ENCODE data around the gene PPT2.
"Not testable (repeated sequence)": the region's sequence is repeated elsewhere in the genome, so short reads cannot be mapped to it uniquely, and the experiment has no call there.

PPT2 gene

DNA sequence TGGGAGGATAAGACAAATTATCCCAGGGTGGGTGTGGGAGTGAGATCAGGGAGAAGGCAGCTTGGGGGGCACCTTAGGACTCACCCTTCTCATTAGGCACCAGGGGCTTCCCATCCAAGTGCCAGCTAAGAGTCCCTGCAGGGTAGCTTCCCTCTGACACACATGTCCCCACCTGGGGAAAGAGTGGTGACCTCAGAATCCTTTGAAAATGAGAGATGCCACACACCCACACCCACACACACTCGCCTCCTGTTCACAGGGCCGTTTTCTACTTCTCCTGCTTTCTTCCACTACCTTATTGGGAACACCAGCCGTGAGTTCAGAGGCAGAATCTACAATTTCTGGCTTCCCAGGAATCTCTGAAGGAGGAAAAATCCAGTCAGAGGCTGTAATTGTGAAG, 29.1 kb downstream of the PPT2 start:
- H3K9ac ChIP-seq (ENCODE audit: low read length): no peak overlapping the region

DNA sequence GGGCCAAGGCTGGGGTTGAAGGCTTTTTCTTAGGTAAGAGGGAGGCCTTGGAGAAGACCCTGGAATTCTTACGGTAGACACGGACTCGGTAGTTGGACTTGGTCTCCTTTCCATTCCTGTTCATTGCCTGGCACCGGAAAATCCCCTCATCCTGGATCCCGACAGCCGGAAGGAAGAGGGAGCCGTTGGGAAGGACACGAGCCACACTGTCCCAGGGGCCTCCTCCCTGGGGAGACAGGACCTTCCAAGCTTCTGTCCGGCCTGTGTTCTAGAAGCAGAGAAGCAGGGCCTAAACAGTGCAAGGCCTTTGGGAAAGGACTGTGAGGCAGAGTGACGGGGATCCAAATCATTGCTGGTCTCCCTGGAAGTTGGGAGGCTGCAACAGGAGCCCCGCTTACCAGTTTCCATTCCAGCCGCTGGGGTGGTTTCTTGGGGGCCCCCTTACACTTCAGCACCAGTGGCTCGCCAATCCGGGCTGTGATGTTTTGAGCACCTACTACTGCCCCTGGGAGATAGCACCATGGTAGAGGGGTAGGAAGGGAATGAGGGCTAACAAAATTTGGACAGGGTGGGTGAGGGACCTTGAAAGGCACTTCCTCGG, 29.6 kb downstream of the PPT2 start:
- no peak overlapping the region for H3K9ac ChIP-seq (ENCODE audit: low read length)
- no peak overlapping the region for H3K4me3 ChIP-seq (ENCODE audit: low read length)
- peaks cover 43% of the 10 kb centered on the region for H3K4me1 ChIP-seq (ENCODE audit: control insufficient read depth, insufficient read depth, low read length)
- no peaks in the 10 kb centered on the region for H3K36me3 ChIP-seq (ENCODE audit: control insufficient read depth, insufficient read depth, low read length)
- H3K9me3 ChIP-seq (ENCODE audit: control insufficient read depth, low read length): no peaks in the 10 kb centered on the region
- H3K27me3 ChIP-seq (ENCODE audit: control insufficient read depth, insufficient read depth, low read length): no peaks in the 10 kb centered on the region

More for the DNA sequence above, 29.1 kb downstream of the PPT2 start:
- Histone ChIP-seq H3K9me3 (ENCODE audit: control insufficient read depth, low read length) (no peaks in the 10 kb centered on the region), H3K4me3 (ENCODE audit: low read length) (no peak overlapping the region), H3K4me1 (ENCODE audit: control insufficient read depth, insufficient read depth, low read length) (peaks cover 40% of the 10 kb centered on the region), H3K36me3 (ENCODE audit: control insufficient read depth, insufficient read depth, low read length) (no peaks in the 10 kb centered on the region), H3K27me3 (ENCODE audit: control insufficient read depth, insufficient read depth, low read length) (no peaks in the 10 kb centered on the region)

GRCh38 chr6:32184084-32184640, 30.2 kb downstream of the PPT2 start, which contains the start of gene AGER:
Gene AGER (minus strand): TSS chr6:32184253. CDS start chr6:32184222, 31 bp downstream.
- no peaks in the 10 kb centered on the region for H3K27me3 ChIP-seq (ENCODE audit: control insufficient read depth, insufficient read depth, low read length)
- no peak within 1 kb of the TSS for H3K4me3 ChIP-seq (ENCODE audit: low read length)
- no peaks in the 10 kb centered on the region for H3K36me3 ChIP-seq (ENCODE audit: control insufficient read depth, insufficient read depth, low read length)
- H3K4me1 ChIP-seq (ENCODE audit: control insufficient read depth, insufficient read depth, low read length): peaks cover 44% of the 10 kb centered on the region
- H3K9ac ChIP-seq (ENCODE audit: low read length): no peak within 1 kb of the TSS
- no peaks in the 10 kb centered on the region for H3K9me3 ChIP-seq (ENCODE audit: control insufficient read depth, low read length)

DNA sequence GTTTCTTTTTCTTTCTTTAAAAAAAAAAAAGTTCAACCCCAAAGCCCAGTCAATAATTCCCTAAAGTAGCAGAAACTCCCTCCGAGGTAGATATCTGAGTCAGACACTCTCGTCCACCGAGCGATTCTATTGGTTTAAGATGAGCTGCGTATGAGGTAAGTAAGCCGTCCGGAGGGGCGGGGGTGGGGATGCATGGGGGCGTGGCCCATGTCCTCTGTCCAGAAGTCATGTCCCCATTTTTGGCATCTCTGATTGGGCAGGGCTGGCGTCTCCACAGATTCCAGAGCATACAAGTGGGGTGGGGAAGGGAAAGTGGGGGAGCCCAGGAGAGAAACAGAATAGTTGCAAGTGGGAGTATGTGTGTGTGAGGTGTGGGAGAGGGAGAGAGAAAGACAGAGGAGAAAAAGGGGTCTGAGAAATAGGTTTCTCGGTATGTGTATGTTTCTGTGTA, 31.8 kb downstream of the PPT2 start:
- H3K9me3 ChIP-seq (ENCODE audit: control insufficient read depth, low read length); H3K36me3 ChIP-seq (ENCODE audit: control insufficient read depth, insufficient read depth, low read length); H3K27me3 ChIP-seq (ENCODE audit: control insufficient read depth, insufficient read depth, low read length); H3K4me3 ChIP-seq (ENCODE audit: low read length); H3K9ac ChIP-seq (ENCODE audit: low read length): not testable (repeated sequence)
- peaks cover 39% of the 10 kb centered on the region for H3K4me1 ChIP-seq (ENCODE audit: control insufficient read depth, insufficient read depth, low read length)

- peaks cover 38% of the 10 kb centered on the region for H3K4me1 ChIP-seq (ENCODE audit: control insufficient read depth, insufficient read depth, low read length)
- not testable (repeated sequence) for H3K4me3 ChIP-seq (ENCODE audit: low read length); H3K36me3 ChIP-seq (ENCODE audit: control insufficient read depth, insufficient read depth, low read length); H3K9ac ChIP-seq (ENCODE audit: low read length); H3K9me3 ChIP-seq (ENCODE audit: control insufficient read depth, low read length); H3K27me3 ChIP-seq (ENCODE audit: control insufficient read depth, insufficient read depth, low read length)
These were observed 32.4 kb downstream of the PPT2 start for GRCh38 chr6:32186151-32186840.

DNA sequence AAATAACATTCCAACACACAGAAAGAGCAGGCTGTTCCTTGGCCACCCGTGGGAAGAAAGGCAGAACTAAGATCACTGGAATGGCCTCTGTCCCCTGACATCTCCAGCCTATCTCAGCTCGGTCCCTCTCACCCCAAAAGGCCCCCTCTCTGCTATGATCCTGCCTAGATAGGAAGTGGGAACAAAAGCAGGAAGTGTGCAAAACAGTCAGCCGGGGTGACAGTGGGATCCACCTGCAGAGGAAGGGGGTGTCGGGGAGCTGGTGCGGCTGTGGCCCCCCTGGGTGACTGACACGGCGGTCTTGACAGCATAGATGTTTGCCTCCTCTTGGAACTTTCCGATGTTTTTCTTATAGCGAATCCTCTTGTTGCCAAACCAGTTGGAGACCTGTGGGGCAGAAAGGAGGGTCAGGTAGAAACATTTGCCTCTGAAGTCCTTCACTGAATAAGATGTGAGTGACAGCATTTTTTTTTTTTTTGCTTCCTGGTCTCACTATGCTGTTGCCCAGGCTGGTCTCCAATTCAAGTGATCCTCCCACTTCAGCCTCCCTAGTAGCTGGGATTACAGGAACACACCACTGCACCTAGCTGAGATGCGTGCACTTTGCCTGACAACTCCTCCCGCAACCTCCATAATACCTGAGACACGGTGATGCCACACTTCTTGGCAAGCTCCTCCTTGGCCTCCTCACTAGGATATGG, 33.2 kb downstream of the PPT2 start:
- no peak overlapping the region for H3K9ac ChIP-seq (ENCODE audit: low read length)
- H3K4me1 ChIP-seq (ENCODE audit: control insufficient read depth, insufficient read depth, low read length): peaks cover 38% of the 10 kb centered on the region
- H3K36me3 ChIP-seq (ENCODE audit: control insufficient read depth, insufficient read depth, low read length): no peaks in the 10 kb centered on the region
- H3K9me3 ChIP-seq (ENCODE audit: control insufficient read depth, low read length): no peaks in the 10 kb centered on the region
- H3K27me3 ChIP-seq (ENCODE audit: control insufficient read depth, insufficient read depth, low read length): no peaks in the 10 kb centered on the region
- no peak overlapping the region for H3K4me3 ChIP-seq (ENCODE audit: low read length)

- H3K4me3 ChIP-seq (ENCODE audit: low read length): not testable (repeated sequence)
These were observed 33.9 kb downstream of the PPT2 start for GRCh38 chr6:32187725-32188380.

GRCh38 chr6:32188381-32189068, 34.6 kb downstream of the PPT2 start:
- Histone ChIP-seq H3K27me3 (ENCODE audit: control insufficient read depth, insufficient read depth, low read length) (no peaks in the 10 kb centered on the region), H3K4me3 (ENCODE audit: low read length) (peak overlapping the region; percentile 66), H3K4me1 (ENCODE audit: control insufficient read depth, insufficient read depth, low read length) (peaks cover 49% of the 10 kb centered on the region), H3K9me3 (ENCODE audit: control insufficient read depth, low read length) (no peaks in the 10 kb centered on the region), H3K36me3 (ENCODE audit: control insufficient read depth, insufficient read depth, low read length) (no peaks in the 10 kb centered on the region), H3K9ac (ENCODE audit: low read length) (peak overlapping the region; percentile 95)

More at GRCh38 chr6:32187725-32188380, 33.9 kb downstream of the PPT2 start:
- not testable (repeated sequence) for H3K36me3 ChIP-seq (ENCODE audit: control insufficient read depth, insufficient read depth, low read length); H3K9ac ChIP-seq (ENCODE audit: low read length); H3K9me3 ChIP-seq (ENCODE audit: control insufficient read depth, low read length); H3K27me3 ChIP-seq (ENCODE audit: control insufficient read depth, insufficient read depth, low read length)
- peaks cover 45% of the 10 kb centered on the region for H3K4me1 ChIP-seq (ENCODE audit: control insufficient read depth, insufficient read depth, low read length)

DNA sequence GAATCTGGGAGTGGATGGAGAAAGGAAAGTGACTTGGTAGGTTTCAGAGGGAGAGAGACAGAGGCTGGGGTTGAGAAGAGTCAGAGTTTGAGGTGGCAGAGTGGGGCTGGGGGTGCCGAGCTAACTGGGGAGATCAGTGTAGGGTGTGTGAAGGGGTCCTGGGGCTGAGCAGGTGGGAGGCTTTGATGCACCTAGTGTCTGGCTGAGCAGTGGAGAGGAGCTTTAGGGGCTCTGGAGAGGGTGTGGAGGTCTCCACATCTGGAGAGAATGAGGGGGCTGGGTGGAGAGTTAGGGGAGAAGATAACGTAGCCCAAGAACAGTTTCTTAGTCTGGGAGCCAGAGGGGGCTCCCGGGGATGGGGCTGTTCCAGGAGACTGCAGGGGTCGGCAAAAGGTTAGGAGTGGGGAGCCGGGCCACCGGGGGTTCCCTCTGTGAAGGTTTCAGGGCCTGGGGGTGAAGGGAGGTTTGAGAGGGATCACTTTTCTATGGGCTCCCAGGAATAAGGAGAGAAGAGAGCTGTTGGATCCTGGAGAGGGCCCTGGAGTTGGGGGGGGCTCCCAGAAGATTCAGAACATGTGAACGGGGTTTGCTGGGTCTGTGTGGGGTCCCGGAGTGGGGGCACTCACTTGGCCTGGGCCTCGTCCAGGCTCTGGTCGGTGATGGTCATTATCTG, 35.3 kb downstream of the PPT2 start:
- Histone ChIP-seq H3K4me1 (ENCODE audit: control insufficient read depth, insufficient read depth, low read length) (peaks cover 49% of the 10 kb centered on the region), H3K9ac (ENCODE audit: low read length) (peak overlapping the region; percentile 95)

DNA sequence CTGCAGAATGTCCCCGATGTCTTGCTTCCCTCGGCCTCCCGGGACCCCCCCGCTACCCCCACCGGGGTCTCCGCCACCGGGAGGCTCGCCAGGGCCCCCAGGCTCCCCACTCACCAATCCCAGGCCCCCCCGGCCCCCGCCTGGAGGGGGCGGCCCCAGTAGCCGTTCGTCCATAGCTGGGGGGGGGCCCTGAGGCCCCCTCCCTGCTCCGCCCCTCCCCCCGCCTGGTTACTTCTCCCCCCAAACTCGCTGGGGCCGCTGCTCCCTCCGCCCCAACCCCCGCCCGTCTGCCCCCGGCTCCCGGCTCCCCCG, 35.8 kb downstream of the PPT2 start:
- Histone ChIP-seq H3K9me3 (ENCODE audit: control insufficient read depth, low read length) (no peaks in the 10 kb centered on the region), H3K36me3 (ENCODE audit: control insufficient read depth, insufficient read depth, low read length) (no peaks in the 10 kb centered on the region), H3K9ac (ENCODE audit: low read length) (peak overlapping the region; percentile 95), H3K4me3 (ENCODE audit: low read length) (peak overlapping the region; percentile 66), H3K27me3 (ENCODE audit: control insufficient read depth, insufficient read depth, low read length) (no peaks in the 10 kb centered on the region), H3K4me1 (ENCODE audit: control insufficient read depth, insufficient read depth, low read length) (peaks cover 53% of the 10 kb centered on the region)

More for the DNA sequence above, 35.3 kb downstream of the PPT2 start:
- Histone ChIP-seq H3K27me3 (ENCODE audit: control insufficient read depth, insufficient read depth, low read length) (no peaks in the 10 kb centered on the region), H3K9me3 (ENCODE audit: control insufficient read depth, low read length) (no peaks in the 10 kb centered on the region), H3K36me3 (ENCODE audit: control insufficient read depth, insufficient read depth, low read length) (no peaks in the 10 kb centered on the region), H3K4me3 (ENCODE audit: low read length) (peak overlapping the region; percentile 66)

Data from mucosa of stomach (tissue), 1 donor.